HG03108 (cell line): ENCODE results near the gene JMJD1C.

ENCODE experiments used
- ATAC-seq: cut with Tn5 transposase; IDR thresholded peaks from one replicate; pipeline ENCODE4 v1.9.1; 2021; ENCODE audit warnings: moderate library complexity; ENCODE audit not compliant: unreplicated experiment

JMJD1C gene

GRCh38 chr10:63143987-63144386, 321.8 kb downstream of the JMJD1C start:
- no peak for ATAC-seq

GRCh38 chr10:63142136-63142535, 323.6 kb downstream of the JMJD1C start:
- no peak for ATAC-seq

- no peak for ATAC-seq
Measured at GRCh38 chr10:63140077-63140476, 325.7 kb downstream of the JMJD1C start.

GRCh38 chr10:63137306-63137705, 328.5 kb downstream of the JMJD1C start:
- ATAC-seq = no peak

- ATAC-seq = no peak
Measured at GRCh38 chr10:63133821-63134557, 331.8 kb downstream of the JMJD1C start.

GRCh38 chr10:63133056-63133820, 332.5 kb downstream of the JMJD1C start, which contains the start of gene NRBF2:
TSS of gene NRBF2 (plus strand) at chr10:63133328. CDS start at chr10:63133471, 143 bp downstream.
- ATAC-seq = peak; percentile 97

- no peak for ATAC-seq
Measured at GRCh38 chr10:63132651-63133055, 333.1 kb downstream of the JMJD1C start.

GRCh38 chr10:63129888-63130287, 335.9 kb downstream of the JMJD1C start:
- ATAC-seq = no peak

- ATAC-seq = no peak
Measured at GRCh38 chr10:63128443-63128842, 337.3 kb downstream of the JMJD1C start.

GRCh38 chr10:63125459-63125858, 340.3 kb downstream of the JMJD1C start:
- no peak for ATAC-seq

DNA sequence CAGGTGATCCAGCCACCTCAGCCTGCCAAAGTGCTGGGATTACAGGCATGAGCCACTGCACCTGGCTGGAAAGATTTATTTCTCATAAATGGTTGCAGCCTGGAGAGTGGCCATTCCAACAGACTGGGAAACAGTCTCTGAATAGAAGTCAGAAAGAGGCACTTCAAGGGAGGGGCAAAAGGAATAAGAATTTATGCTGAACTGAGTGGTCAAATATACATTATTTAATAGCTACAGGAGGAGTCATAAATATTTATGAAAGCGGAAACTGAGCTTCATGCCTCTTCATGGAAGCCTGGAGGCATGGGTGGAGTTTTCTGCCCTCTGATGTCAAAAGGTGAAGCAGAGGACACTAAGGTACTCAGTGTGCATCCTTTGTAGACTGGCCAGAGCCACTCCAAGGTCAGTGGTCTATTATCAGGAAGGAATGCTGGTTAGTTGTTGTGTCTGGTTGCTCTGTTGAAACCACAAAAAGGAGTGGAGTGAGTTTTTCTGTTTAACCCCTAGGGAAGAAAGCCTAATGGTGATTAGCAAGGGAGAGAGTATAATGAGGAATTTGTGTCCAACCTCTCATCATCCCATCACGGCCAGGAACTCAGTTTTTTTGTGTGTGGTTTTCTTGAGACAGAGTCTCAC, 341.9 kb downstream of the JMJD1C start:
- ATAC-seq = no peak

DNA sequence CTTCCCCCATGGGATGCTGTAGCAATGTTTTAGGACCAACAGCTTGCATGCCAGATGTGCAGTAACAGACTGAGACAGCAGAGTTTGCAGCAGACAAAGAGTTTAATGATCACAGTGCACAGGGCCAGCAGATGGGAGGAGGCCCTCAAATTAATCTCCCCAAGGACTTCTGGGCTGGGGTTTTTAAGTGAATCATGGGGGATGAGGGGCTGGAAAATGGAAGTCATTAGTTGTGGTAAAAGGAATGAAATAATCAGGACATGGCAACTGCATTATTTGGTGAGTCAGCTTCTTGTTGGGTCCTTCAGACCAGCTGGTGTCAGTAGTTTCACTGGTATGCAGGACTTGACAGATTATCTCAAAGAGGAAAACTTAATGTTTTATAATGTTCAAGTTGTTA, 345.2 kb downstream of the JMJD1C start:
- no peak for ATAC-seq

DNA sequence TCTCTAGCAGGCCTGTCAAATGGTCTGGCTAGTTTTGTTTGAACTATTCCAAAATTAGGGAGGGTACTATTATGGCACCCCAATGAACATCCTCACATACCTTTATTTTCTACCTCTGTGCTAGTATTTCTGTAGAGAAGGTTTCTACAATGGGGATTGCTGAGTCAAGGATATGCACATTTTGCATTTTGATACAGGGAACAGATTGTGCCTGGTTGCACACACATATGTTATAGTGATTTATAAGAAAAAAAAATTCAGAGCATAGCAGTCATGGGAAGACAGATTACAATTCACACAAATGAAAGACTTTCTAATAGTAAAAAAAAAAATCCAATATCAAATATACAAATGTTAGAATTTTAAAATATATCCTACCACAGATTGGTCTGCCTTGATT, 346.7 kb downstream of the JMJD1C start:
- no peak for ATAC-seq
